Neural crest cell (in vitro differentiated cells): Measurements from ENCODE around the gene GRIN1. TPM values are rescaled to one million over a fixed set of nuclear protein-coding genes. Genes with fewer than 3 reads are reported as not detected.

ENCODE experiments used
- DNase-seq: peaks from one replicate; pipeline ENCODE4 v3.0.0; 2021; ENCODE audit warnings: low read depth, mixed read lengths, low spot score
- H3K27ac Mint-ChIP-seq: one replicate; pipeline ENCODE4 v1.8.0; 2021; ENCODE audit warnings: mild to moderate bottlenecking, mixed read lengths; ENCODE audit not compliant: unreplicated experiment
- H3K27me3 Mint-ChIP-seq: 2 replicates; pipeline ENCODE4 v1.8.0; 2021; ENCODE audit warnings: low read depth, mild to moderate bottlenecking, mixed read lengths
- H3K36me3 Mint-ChIP-seq: 2 replicates; pipeline ENCODE4 v1.8.0; 2021; ENCODE audit warnings: low read depth, mild to moderate bottlenecking, mixed read lengths
- H3K4me1 Mint-ChIP-seq: 2 replicates; pipeline ENCODE4 v1.8.0; 2021; ENCODE audit warnings: mixed read lengths
- H3K4me3 Mint-ChIP-seq: one replicate; pipeline ENCODE4 v1.8.0; 2021; ENCODE audit warnings: mild to moderate bottlenecking, mixed read lengths
- H3K9me3 Mint-ChIP-seq: 2 replicates; pipeline ENCODE4 v1.8.0; 2021; ENCODE audit warnings: mixed read lengths
- total RNA-seq: library from RNA; stranded (reverse); gene quantifications from 2 replicates; pipeline ENCODE4 v1.2.1, GENCODE V29; 2021
- TF ChIP-seq, protein P1 (sequence below): fragments of 200-600 bp; sonication (generic); conservative IDR thresholded peaks from 2 replicates; pipeline ENCODE4 v1.5.0; 2021; ENCODE audit warnings: antibody characterized with exemption, mild to moderate bottlenecking

Gene GRIN1
- total RNA-seq, 1 donor from 2014 or later, result 0.44 TPM

DNA sequence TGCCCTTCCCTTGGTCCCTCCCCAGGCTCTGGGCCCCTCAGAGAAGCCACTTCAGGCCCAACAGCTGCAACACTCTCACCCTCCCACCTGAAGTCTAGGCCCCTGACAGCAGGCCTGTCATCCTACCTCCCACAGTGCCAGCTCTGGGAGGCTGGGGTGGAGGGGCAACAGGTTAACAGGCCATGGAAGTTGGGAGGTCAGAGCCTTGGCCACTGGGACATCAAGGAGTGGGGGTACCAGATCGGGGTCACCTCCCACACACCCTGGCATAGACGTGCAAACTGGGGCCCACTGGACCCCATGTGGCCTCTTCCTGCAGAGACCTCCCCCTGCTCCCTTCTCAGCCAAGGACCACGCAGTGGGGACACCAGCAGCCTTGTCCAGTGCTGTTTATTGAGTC lies 52.3 kb downstream of the GRIN1 start:
- Mint-ChIP-seq H3K4me3 (peak overlapping the region; percentile 87), H3K4me1 (peaks cover 21% of the 10 kb centered on the region), H3K27me3 (no peaks in the 10 kb centered on the region), H3K36me3 (no peaks in the 10 kb centered on the region), H3K9me3 (no peaks in the 10 kb centered on the region), H3K27ac (no peak overlapping the region)
- TF ChIP-seq, protein P1, sequence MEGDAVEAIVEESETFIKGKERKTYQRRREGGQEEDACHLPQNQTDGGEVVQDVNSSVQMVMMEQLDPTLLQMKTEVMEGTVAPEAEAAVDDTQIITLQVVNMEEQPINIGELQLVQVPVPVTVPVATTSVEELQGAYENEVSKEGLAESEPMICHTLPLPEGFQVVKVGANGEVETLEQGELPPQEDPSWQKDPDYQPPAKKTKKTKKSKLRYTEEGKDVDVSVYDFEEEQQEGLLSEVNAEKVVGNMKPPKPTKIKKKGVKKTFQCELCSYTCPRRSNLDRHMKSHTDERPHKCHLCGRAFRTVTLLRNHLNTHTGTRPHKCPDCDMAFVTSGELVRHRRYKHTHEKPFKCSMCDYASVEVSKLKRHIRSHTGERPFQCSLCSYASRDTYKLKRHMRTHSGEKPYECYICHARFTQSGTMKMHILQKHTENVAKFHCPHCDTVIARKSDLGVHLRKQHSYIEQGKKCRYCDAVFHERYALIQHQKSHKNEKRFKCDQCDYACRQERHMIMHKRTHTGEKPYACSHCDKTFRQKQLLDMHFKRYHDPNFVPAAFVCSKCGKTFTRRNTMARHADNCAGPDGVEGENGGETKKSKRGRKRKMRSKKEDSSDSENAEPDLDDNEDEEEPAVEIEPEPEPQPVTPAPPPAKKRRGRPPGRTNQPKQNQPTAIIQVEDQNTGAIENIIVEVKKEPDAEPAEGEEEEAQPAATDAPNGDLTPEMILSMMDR, result no peak
- no peak for DNase-seq

DNA sequence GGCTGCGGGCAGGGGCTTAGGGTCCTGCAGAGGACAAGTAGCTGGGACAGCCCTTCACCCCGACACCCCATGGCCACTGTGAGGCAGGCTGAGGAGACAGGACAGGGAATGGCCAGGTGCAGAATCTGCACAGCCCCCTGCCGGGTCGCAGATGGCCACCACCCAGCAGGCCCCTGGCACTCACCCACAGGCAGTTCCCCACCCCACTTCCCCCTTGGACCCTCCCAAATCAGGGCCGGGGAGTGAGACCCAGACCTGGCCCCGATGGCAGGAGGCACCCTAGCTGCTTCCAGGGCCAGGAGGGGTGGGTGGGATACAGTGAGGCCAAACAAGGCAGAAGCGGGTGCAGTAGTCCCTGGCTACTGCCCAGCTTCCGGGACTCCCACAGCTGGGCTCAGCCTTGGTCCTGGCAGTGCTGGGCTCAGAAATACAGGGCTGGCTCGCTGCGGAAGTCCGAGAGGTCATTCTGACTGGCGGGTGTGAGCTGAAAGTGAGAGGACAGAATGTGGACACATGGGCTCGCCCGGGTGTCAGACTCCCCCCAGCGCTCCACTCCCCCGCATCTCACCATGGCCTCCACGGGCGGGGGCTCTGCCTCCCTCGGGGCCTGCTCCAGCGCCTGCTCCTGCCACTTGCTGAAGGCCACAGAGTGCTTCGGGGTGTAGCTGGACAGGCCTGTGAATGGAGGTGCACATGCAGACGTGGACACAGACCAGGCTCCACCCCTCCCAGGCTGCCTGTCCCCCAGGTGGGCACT lies 52.9 kb downstream of the GRIN1 start:
- Mint-ChIP-seq H3K9me3 (no peaks in the 10 kb centered on the region), H3K36me3 (no peaks in the 10 kb centered on the region), H3K27me3 (no peaks in the 10 kb centered on the region), H3K4me1 (peaks cover 18% of the 10 kb centered on the region), H3K4me3 (no peak overlapping the region), H3K27ac (no peak overlapping the region)
- TF ChIP-seq, protein P1, result no peak
- DNase-seq, result no peak

DNA sequence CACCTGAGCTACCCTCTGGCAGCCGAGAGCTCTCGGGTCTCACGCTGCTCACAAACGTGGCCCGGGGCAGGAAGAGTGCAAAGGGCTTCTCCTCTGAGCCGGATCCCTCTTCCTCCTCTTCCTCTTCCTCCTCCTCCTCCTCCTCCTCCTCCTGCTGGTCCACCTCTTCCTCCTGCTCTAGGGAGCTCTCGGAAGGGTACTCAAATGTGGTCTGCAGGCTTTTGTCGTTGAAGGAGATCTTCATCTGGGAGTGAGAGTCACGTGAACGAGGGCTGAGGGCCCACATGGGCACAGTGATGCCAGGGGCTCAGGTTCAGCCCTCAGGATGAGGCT lies 53.5 kb downstream of the GRIN1 start:
- H3K4me3 Mint-ChIP-seq, result no peak overlapping the region
- H3K9me3 Mint-ChIP-seq, result no peaks in the 10 kb centered on the region
- TF ChIP-seq, protein P1, result no peak
- H3K27me3 Mint-ChIP-seq, result no peaks in the 10 kb centered on the region
- no peak for DNase-seq
- no peak overlapping the region for H3K27ac Mint-ChIP-seq
- H3K4me1 Mint-ChIP-seq, result peaks cover 13% of the 10 kb centered on the region
- no peaks in the 10 kb centered on the region for H3K36me3 Mint-ChIP-seq

DNA sequence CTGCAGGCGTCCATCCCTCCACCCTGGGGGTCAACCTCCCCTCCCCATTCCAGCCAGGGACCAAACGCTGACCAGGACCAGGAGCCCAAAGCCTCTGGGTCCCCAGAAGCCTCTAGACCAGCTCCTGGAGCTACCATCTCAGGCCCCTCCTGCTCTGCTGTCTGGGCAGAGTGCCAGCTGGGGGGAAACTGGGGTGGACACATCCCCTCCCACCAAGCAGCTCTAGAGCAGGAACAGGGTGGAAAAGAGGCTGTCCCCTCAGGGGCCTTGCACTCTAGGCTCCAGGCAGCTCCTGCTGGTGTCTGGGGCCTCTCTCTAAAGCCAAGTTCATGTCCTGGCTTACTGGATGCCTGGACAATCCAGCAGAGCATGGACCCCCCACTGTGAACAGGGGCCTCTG lies 53.9 kb downstream of the GRIN1 start:
- DNase-seq, result no peak
- TF ChIP-seq, protein P1, result no peak
- no peaks in the 10 kb centered on the region for H3K36me3 Mint-ChIP-seq
- no peaks in the 10 kb centered on the region for H3K9me3 Mint-ChIP-seq
- H3K27me3 Mint-ChIP-seq, result no peaks in the 10 kb centered on the region
- H3K4me3 Mint-ChIP-seq, result no peak overlapping the region
- H3K27ac Mint-ChIP-seq, result no peak overlapping the region
- H3K4me1 Mint-ChIP-seq, result peaks cover 10% of the 10 kb centered on the region

DNA sequence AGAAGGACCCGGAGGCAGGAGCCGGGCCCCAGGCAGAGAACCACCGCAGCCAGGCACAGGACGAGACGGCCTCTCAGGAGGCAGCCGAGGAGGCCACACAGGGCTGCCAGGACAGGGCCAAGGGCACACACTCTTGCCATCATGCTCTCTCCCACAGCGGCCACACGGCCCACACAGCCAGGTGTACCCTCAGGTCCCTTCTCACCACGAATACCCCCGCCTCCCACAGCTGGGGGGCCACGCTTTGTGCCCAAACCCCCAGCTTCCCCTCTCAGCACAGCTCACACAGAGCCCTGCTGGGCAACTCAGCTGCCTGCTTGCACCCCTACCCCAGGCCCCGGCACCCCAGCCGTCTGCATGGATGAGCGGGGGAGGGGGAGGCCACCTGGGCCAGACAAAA lies 54.8 kb downstream of the GRIN1 start:
- TF ChIP-seq, protein P1, result no peak

More for the DNA sequence above, 54.8 kb downstream of the GRIN1 start:
- H3K36me3 Mint-ChIP-seq, result no peaks in the 10 kb centered on the region
- H3K27ac Mint-ChIP-seq, result no peak overlapping the region
- no peak for DNase-seq
- peaks cover 10% of the 10 kb centered on the region for H3K4me1 Mint-ChIP-seq
- H3K9me3 Mint-ChIP-seq, result no peaks in the 10 kb centered on the region
- no peaks in the 10 kb centered on the region for H3K27me3 Mint-ChIP-seq
- H3K4me3 Mint-ChIP-seq, result peak overlapping the region; percentile 54
